GM12865 (cell line): ENCODE results near the gene LDHAL6B.
A peak's percentile ranks its signal among the peaks of the same experiment; 100 is the strongest.

Experiments used
- DNase-seq: peaks from one replicate; pipeline ENCODE4 v3.0.0; 2010; ENCODE audit warnings: low read depth
- H3K4me3 ChIP-seq: 2 replicates; pipeline ENCODE4 v1.5.1; 2011; ENCODE audit warnings: mild to moderate bottlenecking, low read depth, low read length, control low read depth
- TF ChIP-seq, protein P1 (sequence below): IDR thresholded peaks from 2 replicates; pipeline ENCODE4 v1.5.1; 2011; ENCODE audit warnings: low read length, control low read depth, low read depth, inconsistent platforms; ENCODE audit not compliant: insufficient read depth; ENCODE audit errors: missing control alignments

The LDHAL6B gene

GRCh38 chr15:59203008-59203407, 3.6 kb upstream of the LDHAL6B start:
- H3K4me3 ChIP-seq: no peak overlapping the region
- TF ChIP-seq, protein P1, sequence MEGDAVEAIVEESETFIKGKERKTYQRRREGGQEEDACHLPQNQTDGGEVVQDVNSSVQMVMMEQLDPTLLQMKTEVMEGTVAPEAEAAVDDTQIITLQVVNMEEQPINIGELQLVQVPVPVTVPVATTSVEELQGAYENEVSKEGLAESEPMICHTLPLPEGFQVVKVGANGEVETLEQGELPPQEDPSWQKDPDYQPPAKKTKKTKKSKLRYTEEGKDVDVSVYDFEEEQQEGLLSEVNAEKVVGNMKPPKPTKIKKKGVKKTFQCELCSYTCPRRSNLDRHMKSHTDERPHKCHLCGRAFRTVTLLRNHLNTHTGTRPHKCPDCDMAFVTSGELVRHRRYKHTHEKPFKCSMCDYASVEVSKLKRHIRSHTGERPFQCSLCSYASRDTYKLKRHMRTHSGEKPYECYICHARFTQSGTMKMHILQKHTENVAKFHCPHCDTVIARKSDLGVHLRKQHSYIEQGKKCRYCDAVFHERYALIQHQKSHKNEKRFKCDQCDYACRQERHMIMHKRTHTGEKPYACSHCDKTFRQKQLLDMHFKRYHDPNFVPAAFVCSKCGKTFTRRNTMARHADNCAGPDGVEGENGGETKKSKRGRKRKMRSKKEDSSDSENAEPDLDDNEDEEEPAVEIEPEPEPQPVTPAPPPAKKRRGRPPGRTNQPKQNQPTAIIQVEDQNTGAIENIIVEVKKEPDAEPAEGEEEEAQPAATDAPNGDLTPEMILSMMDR: no peak
- no peak for DNase-seq

DNA sequence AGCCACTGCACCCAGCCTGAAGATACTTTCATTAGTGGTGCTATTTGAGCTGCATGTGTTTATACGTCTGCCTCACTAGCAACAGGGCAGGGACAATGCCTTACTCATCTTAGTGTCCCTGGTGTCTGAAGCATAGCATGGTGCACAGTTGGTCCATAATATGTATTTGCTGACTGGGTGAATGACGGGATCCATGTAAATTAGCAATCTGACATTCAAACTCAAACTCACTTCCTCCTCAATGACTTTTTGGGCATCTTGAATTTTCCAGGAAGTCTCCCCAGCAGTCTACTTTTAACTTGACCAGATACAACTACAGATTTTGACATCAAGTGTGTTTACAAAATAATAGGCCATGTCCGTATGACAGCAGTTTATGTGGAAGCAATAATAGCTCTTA, 3.0 kb upstream of the LDHAL6B start:
- no peak overlapping the region for H3K4me3 ChIP-seq
- no peak for DNase-seq
- TF ChIP-seq, protein P1: no peak

- TF ChIP-seq, protein P1: no peak
- H3K4me3 ChIP-seq: no peak overlapping the region
- DNase-seq: peak; percentile 33
Measured at GRCh38 chr15:59205839-59206622, 612 bp upstream of the LDHAL6B start.

- DNase-seq: no peak
- H3K4me3 ChIP-seq: no peak overlapping the region
- TF ChIP-seq, protein P1: no peak
Measured at GRCh38 chr15:59208613-59209249, 2.1 kb downstream of the LDHAL6B start.

- no peak for DNase-seq
- TF ChIP-seq, protein P1: no peak
- no peak overlapping the region for H3K4me3 ChIP-seq
Measured at GRCh38 chr15:59210186-59210585, 3.5 kb downstream of the LDHAL6B start.

GRCh38 chr15:59216911-59217310, 10.3 kb downstream of the LDHAL6B start:
- no peak for DNase-seq
- TF ChIP-seq, protein P1: no peak
- no peak overlapping the region for H3K4me3 ChIP-seq
